GM12874 (cell line): ENCODE measurements around the gene CRHR2.

Experiments
- CTCF ChIP-seq: IDR thresholded peaks from 2 replicates; pipeline ENCODE4 v1.5.1; 2011; ENCODE audit warnings: low read depth, mild to moderate bottlenecking, control low read depth, low read length, moderate library complexity; ENCODE audit not compliant: insufficient read depth

The CRHR2 gene

GRCh38 chr7:30627026-30627425 is 55.2 kb downstream of the CRHR2 start:
- no peak for TF ChIP-seq CTCF

GRCh38 chr7:30625283-30625682 is 57.0 kb downstream of the CRHR2 start:
- TF ChIP-seq CTCF = no peak

- TF ChIP-seq CTCF = no peak
These were observed 63.3 kb downstream of the CRHR2 start for GRCh38 chr7:30618961-30619360.

GRCh38 chr7:30618080-30618676 is 64.1 kb downstream of the CRHR2 start:
- TF ChIP-seq CTCF = no peak

GRCh38 chr7:30617359-30617758 is 64.9 kb downstream of the CRHR2 start:
- no peak for TF ChIP-seq CTCF

- no peak for TF ChIP-seq CTCF
These were observed 65.9 kb downstream of the CRHR2 start for GRCh38 chr7:30616318-30616717.

GRCh38 chr7:30613366-30614325 is 68.6 kb downstream of the CRHR2 start:
- TF ChIP-seq CTCF = no peak
